PFSK-1 (cell line): ENCODE results near the gene USP20.

Experiments used
- FOXP2 ChIP-seq: optimal IDR thresholded peaks from 2 replicates; pipeline ENCODE3; 2011; ENCODE audit warnings: borderline replicate concordance, control low read depth, inconsistent platforms; ENCODE audit not compliant: insufficient read depth; ENCODE audit errors: extremely low read length, extremely low read depth
- POLR2AphosphoS5 ChIP-seq: IDR thresholded peaks from 2 replicates; pipeline ENCODE4 v1.6.1; 2012; ENCODE audit warnings: low read depth, mild to moderate bottlenecking, control low read depth, low read length, moderate library complexity
- SIN3A ChIP-seq: IDR thresholded peaks from 2 replicates; pipeline ENCODE4 v1.6.1; 2012; ENCODE audit warnings: mild to moderate bottlenecking, low read length, moderate library complexity, borderline replicate concordance; ENCODE audit not compliant: insufficient read depth
- TAF1 ChIP-seq: IDR thresholded peaks from 2 replicates; pipeline ENCODE4 v1.6.1; 2012; ENCODE audit warnings: low read length, control low read depth, borderline replicate concordance; ENCODE audit not compliant: insufficient read depth
- TF ChIP-seq, protein P1 (sequence below), 2 experiments: IDR thresholded peaks; 2 replicates each; pipeline versions ENCODE4 v1.6.1 to v1.8.0; 2011 to 2012; ENCODE audit warnings: low read depth in 2 of 2, low read length in 2 of 2, control low read depth in 1 of 2, inconsistent platforms in 1 of 2, mild to moderate bottlenecking in 1 of 2, moderate library complexity in 1 of 2; ENCODE audit not compliant: insufficient read depth in 1 of 2

USP20 gene

GRCh38 chr9:129884220-129885017 lies 49.2 kb downstream of the USP20 start:
- TF ChIP-seq TAF1 (no peak), POLR2AphosphoS5 (peak; percentile 43)

DNA sequence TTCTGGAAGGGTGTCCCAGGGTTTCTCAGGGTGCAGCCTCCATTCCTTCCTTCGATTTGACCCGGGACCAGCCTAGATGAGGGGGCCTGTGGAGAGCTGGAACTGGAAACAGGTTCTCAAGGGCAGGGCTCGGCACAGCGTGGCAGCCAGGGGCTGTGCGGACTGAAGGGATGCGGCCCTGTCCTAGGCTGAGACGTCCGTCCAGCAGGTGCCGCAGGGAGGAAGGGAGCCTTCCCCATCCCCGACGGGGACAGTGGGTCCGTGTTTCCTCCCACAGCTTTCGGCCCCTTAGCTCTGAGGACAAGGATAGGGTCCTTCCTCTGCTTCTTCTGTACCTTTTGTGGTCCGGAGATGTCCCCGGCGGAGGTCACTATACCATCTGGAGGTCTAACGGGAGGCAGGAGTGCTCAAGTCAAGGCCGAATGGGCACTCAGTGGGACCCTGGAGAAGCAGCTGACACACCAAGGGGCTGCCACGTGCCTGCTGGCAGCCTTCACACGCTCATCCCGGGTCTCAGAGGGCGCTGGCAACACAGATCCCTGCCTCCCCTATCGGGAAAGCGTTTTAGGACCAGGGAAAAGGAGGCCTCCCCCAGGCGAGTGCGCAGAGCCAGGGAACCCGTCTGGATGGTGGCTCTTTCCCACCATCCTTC lies 49.9 kb downstream of the USP20 start:
- TF ChIP-seq SIN3A: no peak
- TF ChIP-seq, protein P1, sequence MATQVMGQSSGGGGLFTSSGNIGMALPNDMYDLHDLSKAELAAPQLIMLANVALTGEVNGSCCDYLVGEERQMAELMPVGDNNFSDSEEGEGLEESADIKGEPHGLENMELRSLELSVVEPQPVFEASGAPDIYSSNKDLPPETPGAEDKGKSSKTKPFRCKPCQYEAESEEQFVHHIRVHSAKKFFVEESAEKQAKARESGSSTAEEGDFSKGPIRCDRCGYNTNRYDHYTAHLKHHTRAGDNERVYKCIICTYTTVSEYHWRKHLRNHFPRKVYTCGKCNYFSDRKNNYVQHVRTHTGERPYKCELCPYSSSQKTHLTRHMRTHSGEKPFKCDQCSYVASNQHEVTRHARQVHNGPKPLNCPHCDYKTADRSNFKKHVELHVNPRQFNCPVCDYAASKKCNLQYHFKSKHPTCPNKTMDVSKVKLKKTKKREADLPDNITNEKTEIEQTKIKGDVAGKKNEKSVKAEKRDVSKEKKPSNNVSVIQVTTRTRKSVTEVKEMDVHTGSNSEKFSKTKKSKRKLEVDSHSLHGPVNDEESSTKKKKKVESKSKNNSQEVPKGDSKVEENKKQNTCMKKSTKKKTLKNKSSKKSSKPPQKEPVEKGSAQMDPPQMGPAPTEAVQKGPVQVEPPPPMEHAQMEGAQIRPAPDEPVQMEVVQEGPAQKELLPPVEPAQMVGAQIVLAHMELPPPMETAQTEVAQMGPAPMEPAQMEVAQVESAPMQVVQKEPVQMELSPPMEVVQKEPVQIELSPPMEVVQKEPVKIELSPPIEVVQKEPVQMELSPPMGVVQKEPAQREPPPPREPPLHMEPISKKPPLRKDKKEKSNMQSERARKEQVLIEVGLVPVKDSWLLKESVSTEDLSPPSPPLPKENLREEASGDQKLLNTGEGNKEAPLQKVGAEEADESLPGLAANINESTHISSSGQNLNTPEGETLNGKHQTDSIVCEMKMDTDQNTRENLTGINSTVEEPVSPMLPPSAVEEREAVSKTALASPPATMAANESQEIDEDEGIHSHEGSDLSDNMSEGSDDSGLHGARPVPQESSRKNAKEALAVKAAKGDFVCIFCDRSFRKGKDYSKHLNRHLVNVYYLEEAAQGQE (IDR thresholded peaks at IDR 0.05; ENCODE audit: insufficient read depth in 1 of 2, low read depth in 2 of 2, low read length in 2 of 2): no peak
- no peak for TF ChIP-seq FOXP2
- no peak for TF ChIP-seq TAF1
- no peak for TF ChIP-seq POLR2AphosphoS5

GRCh38 chr9:129885670-129886106 lies 50.4 kb downstream of the USP20 start:
- TF ChIP-seq SIN3A (peak; percentile 52; the same call in 1 of the 2 replicates), FOXP2 (no peak), TAF1 (no peak), POLR2AphosphoS5 (peak; percentile 48; the same call in 1 of the 2 replicates)
- TF ChIP-seq, protein P1 (IDR thresholded peaks at IDR 0.05; ENCODE audit: insufficient read depth in 1 of 2, low read depth in 2 of 2, low read length in 2 of 2): no peak

GRCh38 chr9:129886226-129887174 lies 51.2 kb downstream of the USP20 start:
- TF ChIP-seq TAF1: no peak
- no peak for TF ChIP-seq SIN3A
- no peak for TF ChIP-seq FOXP2
- TF ChIP-seq, protein P1 (IDR thresholded peaks at IDR 0.05; ENCODE audit: insufficient read depth in 1 of 2, low read depth in 2 of 2, low read length in 2 of 2): no peak
- TF ChIP-seq POLR2AphosphoS5: no peak
